K562 (cell line): ENCODE results near the gene ATOH8. TPM values are rescaled to one million over a fixed set of nuclear protein-coding genes. Genes with fewer than 3 reads are reported as not detected.

ENCODE experiments used
- ATAC-seq: fragments of 200-7000 bp; cut with Tn5 transposase; 3 replicates; pipeline ENCODE4 v1.9.1; 2020; ENCODE audit warnings: moderate library complexity
- BruUV-seq: library from RNA; stranded (reverse); fragments of 400-500 nt; replicated peaks from 2 replicates; lab custom pipeline; 2021; lab: Mats Ljungman, UMichigan
- CTCF ChIA-PET: fragments of 300-600 bp; formaldehyde crosslinking; extraction: SDS; loops from one replicate; lab custom pipeline; 2021; ENCODE audit warnings: low intra/inter-chr PET ratio; lab: Yijun Ruan, JAX
- POLR2A ChIA-PET: fragments of 300-600, 350-650 bp; sonication (Branson Sonifier 250); formaldehyde crosslinking; extraction: SDS; loops from one replicate; lab custom pipeline; 2021; ENCODE audit warnings: antibody characterized with exemption, inconsistent platforms; lab: Yijun Ruan, JAX
- DNase-seq, 4 experiments: peaks; one replicate each; pipeline versions ENCODE4 v3.0.0 to v3.0.0-alpha.2; 2011 to 2018; ENCODE audit warnings: low spot score in 3 of 4, mixed read lengths in 3 of 4; ENCODE audit errors: extremely low read depth in 1 of 4
- FAIRE-seq: peaks from 2 replicates; lab custom pipeline; 2011; peaks lifted over from hg19 to GRCh38; lab: Jason Lieb, UNC
- H2AFZ ChIP-seq: 2 replicates; pipeline ENCODE4 v1.6.0; 2011; ENCODE audit warnings: low read depth, low read length, control low read depth, inconsistent platforms
- H3K27ac ChIP-seq: fragments of 200-600 bp; 3 replicates; pipeline ENCODE4 v1.8.0; 2011; ENCODE audit warnings: low read depth, mild to moderate bottlenecking, control low read depth, inconsistent platforms, low read length, moderate library complexity, mixed read lengths; ENCODE audit errors: extremely low read depth
- H3K27me3 ChIP-seq, 2 experiments: fragments of 300-600 bp in 1 of 2; 2 replicates in 1 of 2; 3 replicates in 1 of 2; pipeline versions ENCODE4 v1.6.0 to v1.8.0; 2011; ENCODE audit warnings: inconsistent platforms in 2 of 2, low read length in 2 of 2, mild to moderate bottlenecking in 1 of 2, mixed read lengths in 1 of 2, moderate library complexity in 1 of 2; ENCODE audit not compliant: control insufficient read depth in 2 of 2, insufficient read depth in 2 of 2
- H3K36me3 ChIP-seq: fragments of 300-600 bp; 3 replicates; pipeline ENCODE4 v1.8.0; 2011; ENCODE audit warnings: mild to moderate bottlenecking, low read length, inconsistent platforms; ENCODE audit not compliant: control insufficient read depth, insufficient read depth
- H3K4me1 ChIP-seq, 2 experiments: fragments of 200-600 bp in 1 of 2; replicated peaks in 1 of 2; 2 replicates in 1 of 2; 3 replicates in 1 of 2; pipeline versions ENCODE4 v1.5.1 to v1.8.0; 2011; ENCODE audit warnings: inconsistent platforms in 2 of 2, low read length in 2 of 2, mild to moderate bottlenecking in 1 of 2, mixed read lengths in 1 of 2, moderate library complexity in 1 of 2; ENCODE audit not compliant: control insufficient read depth in 2 of 2, insufficient read depth in 2 of 2
- H3K4me2 ChIP-seq: 2 replicates; pipeline ENCODE4 v1.6.1; 2011; ENCODE audit warnings: low read length, control low read depth, inconsistent platforms, mixed read lengths; ENCODE audit not compliant: insufficient read depth
- H3K4me3 ChIP-seq: fragments of 200-600 bp; sonication (generic), shearing (Covaris generic); 2 replicates; pipeline ENCODE4 v1.5.1; 2016; ENCODE audit warnings: control low read depth, inconsistent platforms
- H3K79me2 ChIP-seq: fragments of 200-600 bp; 3 replicates; pipeline ENCODE4 v1.8.0; 2011; ENCODE audit warnings: low read length, inconsistent platforms; ENCODE audit not compliant: control insufficient read depth, insufficient read depth
- H3K9ac ChIP-seq, 2 experiments: 2 replicates each; pipeline versions ENCODE4 v1.6.0 to v1.6.1; 2011; ENCODE audit warnings: low read depth in 2 of 2, low read length in 2 of 2, control low read depth in 1 of 2, inconsistent platforms in 1 of 2, mild to moderate bottlenecking in 1 of 2, mixed read lengths in 1 of 2; ENCODE audit not compliant: insufficient read depth in 1 of 2
- H3K9me1 ChIP-seq: one replicate; pipeline ENCODE4 v1.6.0; 2011; ENCODE audit warnings: inconsistent platforms, mild to moderate bottlenecking, low read length, moderate library complexity; ENCODE audit not compliant: control insufficient read depth, insufficient read depth
- H3K9me3 ChIP-seq: replicated peaks from 2 replicates; pipeline ENCODE4 v1.5.1; 2011; ENCODE audit warnings: low read depth, low read length, inconsistent platforms; ENCODE audit not compliant: control insufficient read depth, insufficient read depth
- H4K20me1 ChIP-seq: replicated peaks from 2 replicates; pipeline ENCODE4 v1.6.1; 2011; ENCODE audit warnings: low read length, inconsistent platforms, mixed read lengths; ENCODE audit not compliant: control insufficient read depth, insufficient read depth
- ADNP ChIP-seq: fragments of 200-800 bp; sonication (Bioruptor generic); IDR thresholded peaks from 2 replicates; pipeline ENCODE4 v1.6.1; 2016; ENCODE audit warnings: missing genetic modification characterization, missing compliant biosample characterization
- EP400 ChIP-seq: fragments of 450-650 bp; IDR thresholded peaks from 2 replicates; pipeline ENCODE4 v1.6.1; 2017; ENCODE audit warnings: antibody characterized with exemption, mild to moderate bottlenecking, moderate library complexity
- GABPA ChIP-seq: fragments of 200-800 bp; sonication (Bioruptor generic); conservative IDR thresholded peaks from 2 replicates; pipeline ENCODE4 v1.6.1; 2016; ENCODE audit warnings: low read depth, missing genetic modification characterization, missing compliant biosample characterization
- HDGF ChIP-seq: fragments of 450-650 bp; IDR thresholded peaks from 2 replicates; pipeline ENCODE4 v1.6.1; 2016
- MAFK ChIP-seq: IDR thresholded peaks from 2 replicates; pipeline ENCODE4 v1.6.1; 2011; ENCODE audit warnings: low read length, improper control_type of control experiment
- NCOA2 ChIP-seq, 2 experiments: fragments of 450-650 bp; IDR thresholded peaks; 2 replicates each; pipeline ENCODE4 v1.6.1; 2018; ENCODE audit warnings: mild to moderate bottlenecking in 2 of 2, moderate library complexity in 1 of 2; ENCODE audit not compliant: partially characterized antibody in 2 of 2
- NCOR1 ChIP-seq: fragments of 450-650 bp; IDR thresholded peaks from 2 replicates; pipeline ENCODE4 v1.6.1; 2016; ENCODE audit warnings: mild to moderate bottlenecking, moderate library complexity
- SMARCA4 ChIP-seq: fragments of 450-650 bp; IDR thresholded peaks from 2 replicates; pipeline ENCODE4 v1.6.1; 2016
- TAF1 ChIP-seq: IDR thresholded peaks from 2 replicates; pipeline ENCODE4 v1.6.1; 2011; ENCODE audit warnings: mild to moderate bottlenecking, low read length, moderate library complexity; ENCODE audit not compliant: insufficient read depth, control insufficient read depth, severe bottlenecking; ENCODE audit errors: extremely low read depth
- TCF7L2 ChIP-seq: fragments of 150-350 bp; IDR thresholded peaks from 2 replicates; pipeline ENCODE4 v1.6.1; 2016; ENCODE audit warnings: low read depth, mild to moderate bottlenecking, low read length, moderate library complexity
- ZNF384 ChIP-seq: IDR thresholded peaks from 2 replicates; pipeline ENCODE4 v1.6.1; 2012; ENCODE audit warnings: low read depth, low read length, improper control_type of control experiment
- ZNF436 ChIP-seq: fragments of 250-450, 450-650 bp; sonication (Bioruptor Pico); formaldehyde crosslinking; IDR thresholded peaks from 2 replicates; pipeline ENCODE4 v1.7.0; 2020; ENCODE audit warnings: mild to moderate bottlenecking
- ZNF830 ChIP-seq: fragments of 250-450 bp; sonication (Bioruptor Pico); IDR thresholded peaks from 2 replicates; pipeline ENCODE4 v1.5.0; 2021; ENCODE audit warnings: mild to moderate bottlenecking
- WGBS: fragments of 100-300 bp; shearing (Covaris generic); methylation state at CpG from one replicate; pipeline ENCODE4 v1.1.6; 2016; ENCODE audit warnings: low coverage, mixed read lengths; ENCODE audit not compliant: insufficient coverage; ENCODE audit errors: missing lambda C conversion rate; 5-methylcytosine and 5-hydroxymethylcytosine counted together
- in situ Hi-C: fragments of 300-500 bp; cut with MboI; formaldehyde crosslinking; loops from 4 replicates; pipeline ENCODE4 v1.15.0; 2018; ENCODE audit warnings: inconsistent platforms, mixed read lengths
- intact Hi-C: fragments of 100-400 bp; cut with micrococcal nuclease; formaldehyde crosslinking; loops from 2 replicates; pipeline ENCODE4 v1.14.2; 2022
- polyA plus RNA-seq, 8 experiments: library from polyadenylated mRNA; depleted of rRNA in 4 of 8; stranded (reverse) in 5 of 8; unstranded in 3 of 8; fragments of >200 nt; fragmentation: Nextera tagmentation in 2 of 8; fragmentation: Illumina TruSeq in 1 of 8; extraction: Ambion mirVana in 2 of 8; extraction: Trizol in 1 of 8; gene quantifications; 2 replicates each; pipeline versions ENCODE4 v1.2.1 to v1.2.3, GENCODE V29; 2011 to 2014; ENCODE audit warnings: inconsistent platforms in 1 of 8, missing spikeins in 1 of 8
- total RNA-seq, 7 experiments: library from RNA; depleted of rRNA in 6 of 7; stranded (reverse); fragments of >200 nt in 6 of 7; fragmentation: Illumina TruSeq in 2 of 7; extraction: Trizol in 2 of 7; gene quantifications; 2 replicates each; pipeline versions ENCODE4 v1.2.1 to v1.2.3, GENCODE V29; 2011 to 2021; ENCODE audit warnings: low replicate concordance in 1 of 7
- TF ChIP-seq, protein P1 (sequence below): fragments of 450-650 bp; IDR thresholded peaks from 2 replicates; pipeline ENCODE4 v1.7.1; 2018; ENCODE audit warnings: mild to moderate bottlenecking, low read depth; ENCODE audit not compliant: partially characterized antibody
- TF ChIP-seq, protein P2 (sequence below): sonication (generic); formaldehyde crosslinking; IDR thresholded peaks from 2 replicates; pipeline ENCODE4 v1.8.0; 2022; ENCODE audit warnings: mild to moderate bottlenecking, missing genetic modification reagents
- TF ChIP-seq, protein P3 (sequence below): fragments of 150-350 bp; IDR thresholded peaks from 2 replicates; pipeline ENCODE4 v1.6.1; 2014; ENCODE audit warnings: low read depth, mild to moderate bottlenecking, low read length, borderline replicate concordance

ATOH8 gene
- total and polyA plus RNA-seq, 9 of the 15 experiments (the other 6 are each of a cell fraction or from before 2014, with no cell fraction given): not detected

DNA sequence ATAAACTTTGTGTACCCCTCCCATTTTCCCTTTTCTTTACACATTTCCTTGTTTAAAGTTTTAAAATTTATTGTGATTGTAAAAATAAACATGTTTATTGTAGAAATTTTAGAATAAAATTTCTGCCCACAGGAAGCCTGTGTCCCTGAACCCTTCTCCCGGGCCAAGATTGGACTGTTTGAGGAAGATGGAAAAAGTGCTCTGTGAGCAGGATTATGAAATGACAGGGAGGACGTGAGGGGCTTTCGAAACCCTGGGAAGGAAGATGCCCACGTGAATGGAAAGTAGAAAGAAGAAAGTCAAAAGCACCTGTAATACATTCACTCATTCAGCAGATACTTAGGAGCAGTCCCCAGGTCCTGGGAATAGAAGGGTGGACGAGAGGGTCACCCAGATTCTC lies 25.4 kb upstream of the ATOH8 start:
- H3K36me3 ChIP-seq: no peaks in the 10 kb centered on the region
- H3K27me3 ChIP-seq: peaks cover 18 to 52% of the 10 kb centered on the region in 2 experiments
- no peaks in the 10 kb centered on the region for H3K79me2 ChIP-seq
- no peak overlapping the region for H3K27ac ChIP-seq
- no peak overlapping the region for H3K9ac ChIP-seq
- no peaks in the 10 kb centered on the region for H3K9me3 ChIP-seq
- H3K4me2 ChIP-seq: no peak overlapping the region
- H2AFZ ChIP-seq: no peak overlapping the region
- DNase-seq (no peak), ATAC-seq (no peak), FAIRE-seq (peak; percentile 11)
- in situ Hi-C loops: no loop called here
- 0% methylated on average over 5 of the region's 5 CpGs for WGBS
- no peaks in the 10 kb centered on the region for H4K20me1 ChIP-seq
- ChIA-PET CTCF (interaction anchor here (0.6 to 2.7 kb wide), 6 partner anchors 25 to 352 kb away, joined by 3 to 42 read pairs (median 4); no protein-coding TSS in a partner anchor), POLR2A (interaction anchor here (1.3 kb wide), 1 partner anchor 11 kb away, joined by 6 read pairs; no protein-coding TSS in a partner anchor)
- H3K4me3 ChIP-seq: no peak overlapping the region
- H3K9me1 ChIP-seq: no peaks in the 10 kb centered on the region
- peaks cover 0 to 4% of the 10 kb centered on the region in 2 experiments; a peak in 2 of 5 replicates for H3K4me1 ChIP-seq
- BruUV-seq: no TSS peak
- intact Hi-C loops: loop anchor here (2.0 kb wide), 1 partner anchor 76 kb away; no protein-coding TSS in a partner anchor
- TF ChIP-seq ZNF384 (no peak), GABPA (tag) (no peak), SMARCA4 (no peak), ZNF830 (CRISPR knock-in tag) (no peak), ADNP (no peak), MAFK (no peak), TAF1 (no peak), NCOA2 (IDR thresholded peaks at IDR 0.05; ENCODE audit: partially characterized antibody in 2 of 2) (no peak), EP400 (no peak), ZNF436 (CRISPR knock-in tag) (no peak), NCOR1 (no peak), HDGF (no peak), TCF7L2 (no peak)
- TF ChIP-seq, protein P1, sequence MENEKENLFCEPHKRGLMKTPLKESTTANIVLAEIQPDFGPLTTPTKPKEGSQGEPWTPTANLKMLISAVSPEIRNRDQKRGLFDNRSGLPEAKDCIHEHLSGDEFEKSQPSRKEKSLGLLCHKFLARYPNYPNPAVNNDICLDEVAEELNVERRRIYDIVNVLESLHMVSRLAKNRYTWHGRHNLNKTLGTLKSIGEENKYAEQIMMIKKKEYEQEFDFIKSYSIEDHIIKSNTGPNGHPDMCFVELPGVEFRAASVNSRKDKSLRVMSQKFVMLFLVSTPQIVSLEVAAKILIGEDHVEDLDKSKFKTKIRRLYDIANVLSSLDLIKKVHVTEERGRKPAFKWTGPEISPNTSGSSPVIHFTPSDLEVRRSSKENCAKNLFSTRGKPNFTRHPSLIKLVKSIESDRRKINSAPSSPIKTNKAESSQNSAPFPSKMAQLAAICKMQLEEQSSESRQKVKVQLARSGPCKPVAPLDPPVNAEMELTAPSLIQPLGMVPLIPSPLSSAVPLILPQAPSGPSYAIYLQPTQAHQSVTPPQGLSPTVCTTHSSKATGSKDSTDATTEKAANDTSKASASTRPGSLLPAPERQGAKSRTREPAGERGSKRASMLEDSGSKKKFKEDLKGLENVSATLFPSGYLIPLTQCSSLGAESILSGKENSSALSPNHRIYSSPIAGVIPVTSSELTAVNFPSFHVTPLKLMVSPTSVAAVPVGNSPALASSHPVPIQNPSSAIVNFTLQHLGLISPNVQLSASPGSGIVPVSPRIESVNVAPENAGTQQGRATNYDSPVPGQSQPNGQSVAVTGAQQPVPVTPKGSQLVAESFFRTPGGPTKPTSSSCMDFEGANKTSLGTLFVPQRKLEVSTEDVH: no peak
- TF ChIP-seq, protein P2, sequence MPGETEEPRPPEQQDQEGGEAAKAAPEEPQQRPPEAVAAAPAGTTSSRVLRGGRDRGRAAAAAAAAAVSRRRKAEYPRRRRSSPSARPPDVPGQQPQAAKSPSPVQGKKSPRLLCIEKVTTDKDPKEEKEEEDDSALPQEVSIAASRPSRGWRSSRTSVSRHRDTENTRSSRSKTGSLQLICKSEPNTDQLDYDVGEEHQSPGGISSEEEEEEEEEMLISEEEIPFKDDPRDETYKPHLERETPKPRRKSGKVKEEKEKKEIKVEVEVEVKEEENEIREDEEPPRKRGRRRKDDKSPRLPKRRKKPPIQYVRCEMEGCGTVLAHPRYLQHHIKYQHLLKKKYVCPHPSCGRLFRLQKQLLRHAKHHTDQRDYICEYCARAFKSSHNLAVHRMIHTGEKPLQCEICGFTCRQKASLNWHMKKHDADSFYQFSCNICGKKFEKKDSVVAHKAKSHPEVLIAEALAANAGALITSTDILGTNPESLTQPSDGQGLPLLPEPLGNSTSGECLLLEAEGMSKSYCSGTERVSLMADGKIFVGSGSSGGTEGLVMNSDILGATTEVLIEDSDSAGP (CRISPR knock-in tag): no peak
- TF ChIP-seq, protein P3, sequence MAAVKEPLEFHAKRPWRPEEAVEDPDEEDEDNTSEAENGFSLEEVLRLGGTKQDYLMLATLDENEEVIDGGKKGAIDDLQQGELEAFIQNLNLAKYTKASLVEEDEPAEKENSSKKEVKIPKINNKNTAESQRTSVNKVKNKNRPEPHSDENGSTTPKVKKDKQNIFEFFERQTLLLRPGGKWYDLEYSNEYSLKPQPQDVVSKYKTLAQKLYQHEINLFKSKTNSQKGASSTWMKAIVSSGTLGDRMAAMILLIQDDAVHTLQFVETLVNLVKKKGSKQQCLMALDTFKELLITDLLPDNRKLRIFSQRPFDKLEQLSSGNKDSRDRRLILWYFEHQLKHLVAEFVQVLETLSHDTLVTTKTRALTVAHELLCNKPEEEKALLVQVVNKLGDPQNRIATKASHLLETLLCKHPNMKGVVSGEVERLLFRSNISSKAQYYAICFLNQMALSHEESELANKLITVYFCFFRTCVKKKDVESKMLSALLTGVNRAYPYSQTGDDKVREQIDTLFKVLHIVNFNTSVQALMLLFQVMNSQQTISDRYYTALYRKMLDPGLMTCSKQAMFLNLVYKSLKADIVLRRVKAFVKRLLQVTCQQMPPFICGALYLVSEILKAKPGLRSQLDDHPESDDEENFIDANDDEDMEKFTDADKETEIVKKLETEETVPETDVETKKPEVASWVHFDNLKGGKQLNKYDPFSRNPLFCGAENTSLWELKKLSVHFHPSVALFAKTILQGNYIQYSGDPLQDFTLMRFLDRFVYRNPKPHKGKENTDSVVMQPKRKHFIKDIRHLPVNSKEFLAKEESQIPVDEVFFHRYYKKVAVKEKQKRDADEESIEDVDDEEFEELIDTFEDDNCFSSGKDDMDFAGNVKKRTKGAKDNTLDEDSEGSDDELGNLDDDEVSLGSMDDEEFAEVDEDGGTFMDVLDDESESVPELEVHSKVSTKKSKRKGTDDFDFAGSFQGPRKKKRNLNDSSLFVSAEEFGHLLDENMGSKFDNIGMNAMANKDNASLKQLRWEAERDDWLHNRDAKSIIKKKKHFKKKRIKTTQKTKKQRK: no peak
